Stimulated activated CD8-positive, alpha-beta memory T cell treated with anti-CD3 and anti-CD28 coated beads, Interleukin-12 subunit alpha, Interleukin-12 subunit beta, amount 100 ng/mL, for 4 hours (primary cell): ENCODE measurements around the gene SHOC2.
"Not testable (repeated sequence)": the region's sequence is repeated elsewhere in the genome, so short reads cannot be mapped to it uniquely, and the experiment has no call there.

Source experiments
- DNase-seq: peaks from one replicate; pipeline ENCODE4 v3.0.0-alpha.2; 2020; ENCODE audit warnings: low read depth

Gene SHOC2

DNA sequence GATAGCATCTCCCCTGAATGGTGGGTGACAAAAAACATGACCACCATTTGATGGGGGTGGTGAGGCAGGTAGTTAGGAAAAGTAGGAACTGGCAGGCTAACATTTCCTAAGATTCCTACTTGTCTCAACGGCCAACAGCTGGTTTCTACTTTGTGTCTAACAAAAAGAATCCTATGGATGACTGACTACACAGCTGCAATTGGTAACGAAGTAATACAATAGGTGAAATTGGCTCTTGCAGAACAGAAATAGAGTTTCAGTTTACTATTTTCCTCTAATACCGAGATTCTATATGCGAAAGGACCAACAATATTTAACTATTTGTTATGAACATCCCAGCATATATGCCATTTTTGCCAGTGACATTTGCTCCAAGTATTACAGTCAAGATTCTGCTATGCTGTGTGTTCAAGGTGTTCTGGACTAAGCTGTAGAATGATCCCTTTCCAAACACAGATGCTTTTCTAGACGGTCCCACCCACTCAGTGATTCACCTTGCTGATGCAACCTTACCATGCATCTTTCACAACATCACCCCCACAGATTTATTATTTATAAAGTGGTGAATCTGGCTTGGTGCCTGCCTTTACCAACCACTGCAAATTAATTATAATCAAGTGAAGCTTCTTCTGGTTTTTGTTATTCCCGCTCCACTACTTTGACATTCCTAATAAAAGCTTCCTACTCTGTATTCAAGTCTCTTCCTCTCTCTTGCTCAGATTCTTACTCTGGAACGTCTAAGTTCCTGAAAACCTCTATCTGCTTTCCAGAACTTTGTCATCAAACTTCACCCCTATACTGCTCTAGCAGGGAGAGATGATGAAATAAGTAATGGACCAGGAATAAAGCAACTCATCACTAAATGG lies 17.2 kb upstream of the SHOC2 start:
- no peak for DNase-seq

DNA sequence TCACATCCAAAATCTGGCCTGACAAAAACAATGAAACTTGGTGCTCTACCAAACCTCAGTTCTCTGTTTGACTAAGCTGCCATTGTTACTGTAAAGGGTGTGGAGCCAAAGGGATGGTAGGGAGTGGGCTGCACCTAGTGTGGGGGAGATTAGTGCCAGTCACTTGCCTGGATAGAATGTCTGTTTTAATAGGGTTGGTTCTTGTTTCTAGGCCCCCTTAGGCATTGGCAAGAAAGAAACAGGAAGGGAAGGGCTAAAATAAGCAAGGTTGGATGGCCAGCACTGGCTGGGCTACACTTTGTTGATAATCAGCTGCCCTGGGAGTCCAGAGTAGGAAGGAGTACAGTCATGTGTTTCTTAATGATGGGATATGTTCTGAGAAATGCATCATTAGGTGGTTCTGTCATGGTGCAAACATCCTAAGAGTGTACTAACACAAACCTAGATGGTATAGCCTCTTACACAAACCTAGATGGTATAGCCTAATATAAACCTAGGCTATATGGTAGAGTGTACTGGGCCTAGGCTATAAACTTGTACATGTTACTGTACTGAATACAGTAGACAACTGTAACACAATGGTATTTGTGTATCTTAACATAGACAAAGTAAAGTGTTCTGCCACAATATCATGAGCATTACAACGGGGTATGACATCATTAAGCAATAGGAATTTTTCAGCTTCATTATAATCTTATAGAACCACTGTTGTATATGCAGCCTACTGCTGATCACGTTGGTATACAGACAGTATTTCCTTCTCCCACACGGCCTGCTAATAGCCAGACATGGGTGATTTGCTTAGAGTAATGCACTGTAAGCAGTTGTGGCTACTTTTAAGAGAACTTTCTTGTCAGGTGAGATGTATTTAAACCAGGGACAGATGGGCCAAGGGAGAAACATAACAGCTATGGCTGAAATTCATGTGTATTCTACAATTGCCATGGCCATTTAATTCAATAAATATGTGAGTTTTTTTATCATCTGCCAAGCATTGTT lies 15.8 kb upstream of the SHOC2 start:
- DNase-seq, result no peak

DNA sequence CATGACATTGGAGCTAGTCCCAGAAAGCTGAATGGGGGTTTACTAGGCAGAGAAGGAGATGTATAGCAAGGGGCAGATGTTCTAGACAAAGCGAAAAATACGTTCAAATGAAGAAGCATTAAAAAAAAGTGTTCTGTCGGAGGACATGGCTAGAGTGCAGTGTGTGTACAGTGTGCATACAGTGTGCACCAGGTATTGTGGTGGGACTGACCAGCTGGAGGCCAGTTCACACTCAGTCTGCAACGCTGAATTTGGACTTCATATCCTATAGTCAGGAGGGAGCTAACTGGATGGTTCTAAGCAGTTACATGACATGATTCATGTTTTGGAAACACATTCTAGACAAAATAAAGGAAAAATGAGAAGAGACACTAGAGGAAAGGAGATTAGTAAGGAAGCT lies 9.3 kb upstream of the SHOC2 start:
- DNase-seq, result no peak

DNA sequence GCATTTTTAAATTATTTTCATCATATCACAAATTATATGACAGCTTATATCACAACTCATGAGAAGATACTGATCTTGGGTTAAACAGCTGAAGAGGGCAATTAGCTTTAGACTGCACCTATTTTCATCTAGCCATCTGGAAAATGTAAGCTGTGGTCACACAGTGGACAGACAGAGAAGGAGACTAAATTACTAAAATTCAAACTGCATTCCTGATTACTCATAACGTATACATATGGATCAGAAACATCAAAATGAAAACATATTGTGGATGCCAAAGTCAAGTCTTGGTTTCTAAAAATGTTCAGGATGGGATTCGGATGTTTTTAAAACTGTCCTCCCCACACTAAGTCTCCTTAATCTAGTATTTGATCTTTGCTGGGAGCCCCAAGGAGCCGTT lies 7.0 kb upstream of the SHOC2 start:
- no peak for DNase-seq

DNA sequence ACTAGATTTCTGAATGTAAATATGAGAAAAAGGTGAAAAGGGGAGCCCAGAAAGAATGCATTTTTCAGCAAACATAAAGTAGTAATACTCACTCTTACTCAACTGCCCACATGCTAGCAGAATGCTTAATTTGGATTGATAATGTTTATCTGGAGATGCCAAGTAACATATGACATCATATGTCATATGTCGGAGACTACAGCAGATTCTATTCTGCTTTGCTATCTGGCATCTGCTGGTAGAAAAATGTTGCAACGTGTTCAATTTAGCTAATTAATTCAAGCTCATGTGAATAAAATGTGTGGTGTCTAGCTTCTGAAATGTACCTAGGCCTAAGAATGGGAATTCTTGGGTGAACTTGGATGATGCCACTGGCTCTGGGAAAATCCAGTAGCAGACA lies 5.0 kb upstream of the SHOC2 start:
- DNase-seq, result no peak

DNA sequence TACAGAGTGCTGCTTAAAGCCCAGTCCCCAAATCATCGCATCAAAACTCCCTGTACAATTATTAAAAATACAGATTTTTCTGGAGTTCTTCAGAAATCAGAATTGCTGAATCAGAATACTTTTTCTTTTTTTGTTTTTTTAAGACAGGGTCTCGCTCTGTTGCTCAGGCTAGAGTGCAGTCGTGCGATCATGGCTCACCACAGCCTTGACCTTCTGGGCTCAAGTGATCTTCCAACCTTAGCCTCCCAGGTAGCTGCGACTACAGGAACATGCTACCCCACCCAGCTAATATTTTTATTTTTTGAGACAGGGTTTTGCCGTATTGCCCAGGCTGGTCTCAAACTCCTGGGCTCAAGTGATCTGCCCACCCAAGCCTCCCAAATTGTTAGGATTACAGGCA lies 4.4 kb upstream of the SHOC2 start:
- DNase-seq, result no peak

DNA sequence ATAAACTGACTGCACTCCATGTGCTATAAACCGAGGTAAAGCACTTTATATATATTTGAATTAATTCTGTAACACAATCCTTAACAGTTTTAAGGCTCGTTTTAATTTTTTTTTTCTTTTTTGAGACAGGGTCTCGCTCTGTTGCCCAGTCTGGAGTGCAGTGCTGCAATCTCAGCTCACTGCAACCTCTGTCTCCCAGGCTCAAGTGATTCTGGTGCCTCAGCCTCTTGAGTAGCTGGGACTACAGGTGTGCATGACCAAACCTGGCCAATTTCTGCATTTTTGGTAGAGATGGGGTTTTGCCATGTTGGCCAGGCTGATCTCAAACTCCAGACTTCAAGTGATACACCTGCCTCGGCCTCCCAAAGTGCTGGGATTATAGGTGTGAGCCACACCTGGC lies 3.8 kb upstream of the SHOC2 start:
- DNase-seq, result not testable (repeated sequence)

DNA sequence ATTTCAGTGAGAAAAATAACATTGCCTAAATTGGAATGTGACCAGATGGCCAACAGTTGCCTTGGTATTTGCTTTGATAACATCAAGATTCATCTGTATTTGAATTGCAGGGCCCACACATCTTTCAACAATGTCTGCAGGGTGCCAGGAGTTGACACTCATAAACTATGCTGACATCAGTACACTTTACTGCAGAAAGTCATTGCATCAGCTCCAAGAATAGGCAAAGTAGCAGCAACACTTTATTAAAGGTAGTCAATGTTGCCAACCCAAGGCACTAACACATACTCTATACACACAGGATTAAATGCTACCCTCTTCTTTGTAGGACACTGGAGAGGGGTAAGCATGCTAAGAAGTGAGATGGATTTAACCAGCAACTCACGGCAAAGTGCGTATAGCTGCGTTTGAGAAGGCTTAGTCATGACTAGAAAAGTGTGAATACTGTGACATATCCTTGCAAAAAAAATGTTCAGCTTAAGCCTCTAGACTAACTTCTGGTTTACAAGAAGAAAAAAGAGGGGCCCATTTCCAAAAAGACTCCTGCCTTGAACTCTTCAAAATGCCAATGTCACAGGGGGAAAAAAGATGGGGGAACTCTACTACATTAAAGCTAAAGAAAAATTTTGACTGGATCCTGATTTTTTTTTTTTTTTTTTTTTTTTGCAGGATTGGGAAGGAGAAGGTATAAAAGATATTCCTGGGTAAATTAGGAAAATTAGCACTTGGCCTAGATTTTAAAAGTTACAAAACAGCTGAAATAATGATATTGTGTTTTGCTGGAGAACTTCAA lies 2.7 kb upstream of the SHOC2 start:
- no peak for DNase-seq

DNA sequence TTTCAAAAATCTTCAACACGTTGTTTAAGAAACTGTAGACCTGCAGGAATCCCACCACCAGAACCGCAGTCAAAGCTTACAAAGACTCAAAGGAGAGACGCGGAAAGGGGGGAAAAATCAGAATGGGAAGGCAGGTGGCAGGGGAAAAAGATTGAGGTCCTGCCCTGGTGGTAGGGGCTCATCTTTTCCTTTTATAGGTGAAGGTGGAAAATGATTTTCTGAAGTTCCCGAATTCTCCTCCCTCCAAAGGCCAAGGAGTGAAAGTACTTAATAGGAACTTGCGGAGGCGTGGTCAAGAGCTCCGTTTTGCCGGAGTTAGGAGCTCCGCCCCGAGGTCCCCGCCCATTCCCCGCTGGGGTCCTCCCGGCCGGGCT lies 1.1 kb upstream of the SHOC2 start:
- DNase-seq, result peak; percentile 74

DNA sequence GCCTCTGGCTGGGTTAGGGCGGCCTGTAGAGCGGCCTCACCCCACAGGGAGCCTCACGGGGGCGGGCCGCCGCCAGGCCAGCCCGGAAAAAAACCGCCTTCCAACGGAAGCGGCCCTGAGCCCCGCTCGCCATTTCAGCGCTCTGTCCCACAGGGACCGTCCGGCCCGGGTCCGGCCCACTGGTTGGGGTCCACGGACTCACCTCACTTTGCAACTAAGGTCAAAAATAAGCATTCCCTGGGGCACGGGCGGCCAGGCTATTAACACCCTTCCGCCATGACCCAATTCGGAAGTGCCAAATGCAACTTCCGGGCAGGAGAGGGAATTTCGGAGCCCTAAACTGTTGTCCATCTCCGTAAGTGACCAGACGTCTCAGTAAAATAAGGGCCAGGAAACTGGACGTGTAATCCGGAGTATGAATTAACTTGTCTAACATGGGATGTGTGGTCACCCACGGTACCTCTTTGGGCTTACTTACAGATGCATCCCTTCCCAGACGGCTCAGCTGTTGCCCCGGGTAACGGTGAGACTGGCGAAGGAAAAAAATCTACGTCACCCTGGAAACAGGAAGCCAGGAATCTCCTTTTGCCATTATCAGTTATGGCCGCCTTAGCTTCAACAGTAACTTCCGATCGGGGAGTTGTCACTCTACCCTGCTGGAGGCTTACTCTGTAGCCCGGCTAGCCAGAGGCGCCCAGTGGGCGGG lies 608 bp upstream of the SHOC2 start, which contains the start of gene BBIP1:
BBIP1 (minus strand) TSS at position 538 of the 706 bp plus-strand sequence. CDS start 1,023 bp downstream, outside the sequence.
- DNase-seq, result peak; percentile 95

DNA sequence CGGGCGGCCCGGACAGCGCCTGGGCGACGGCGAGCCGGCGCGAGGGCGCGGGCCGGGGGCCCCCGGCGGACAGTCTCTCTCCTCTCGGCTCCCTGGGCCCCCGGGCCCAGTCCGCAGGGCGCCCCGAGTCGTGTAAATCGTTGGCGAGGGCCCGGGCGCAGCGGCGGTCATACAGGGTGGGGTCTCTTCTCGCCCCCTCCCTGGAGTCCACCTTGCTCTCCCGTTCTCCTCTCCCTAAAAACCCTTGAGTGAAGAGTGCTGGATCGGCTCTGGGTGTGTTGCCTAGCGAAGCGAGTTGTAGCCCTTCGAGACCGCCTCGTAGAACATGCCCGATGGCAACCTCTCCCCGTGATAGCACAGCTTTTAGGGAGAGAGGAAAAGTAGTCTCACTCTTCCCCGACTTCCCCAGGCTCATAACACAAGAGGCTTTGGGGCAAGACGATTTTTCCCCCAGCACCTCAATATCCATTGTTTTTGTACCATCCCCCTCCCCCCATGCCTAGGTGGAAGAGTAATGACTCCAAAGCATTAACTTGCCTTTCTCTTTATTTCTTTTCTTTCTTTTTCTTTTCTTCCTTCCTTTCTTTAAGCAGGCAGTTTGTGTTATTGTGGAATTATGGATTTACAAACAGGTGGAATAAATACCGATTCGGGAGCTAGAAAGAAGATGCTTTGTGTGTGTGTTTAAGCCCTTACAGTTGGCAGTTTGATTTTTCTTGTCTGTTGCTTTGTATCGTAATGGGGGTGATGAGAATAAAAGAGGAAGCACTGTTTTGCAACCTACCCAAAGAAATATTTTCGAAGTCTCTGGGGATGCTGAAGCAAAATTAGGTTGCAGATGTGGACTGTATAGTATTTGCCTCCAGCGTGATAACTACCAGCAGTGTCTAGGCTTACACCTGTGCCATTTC lies 822 bp downstream of the SHOC2 start:
- DNase-seq, result peak; percentile 10

DNA sequence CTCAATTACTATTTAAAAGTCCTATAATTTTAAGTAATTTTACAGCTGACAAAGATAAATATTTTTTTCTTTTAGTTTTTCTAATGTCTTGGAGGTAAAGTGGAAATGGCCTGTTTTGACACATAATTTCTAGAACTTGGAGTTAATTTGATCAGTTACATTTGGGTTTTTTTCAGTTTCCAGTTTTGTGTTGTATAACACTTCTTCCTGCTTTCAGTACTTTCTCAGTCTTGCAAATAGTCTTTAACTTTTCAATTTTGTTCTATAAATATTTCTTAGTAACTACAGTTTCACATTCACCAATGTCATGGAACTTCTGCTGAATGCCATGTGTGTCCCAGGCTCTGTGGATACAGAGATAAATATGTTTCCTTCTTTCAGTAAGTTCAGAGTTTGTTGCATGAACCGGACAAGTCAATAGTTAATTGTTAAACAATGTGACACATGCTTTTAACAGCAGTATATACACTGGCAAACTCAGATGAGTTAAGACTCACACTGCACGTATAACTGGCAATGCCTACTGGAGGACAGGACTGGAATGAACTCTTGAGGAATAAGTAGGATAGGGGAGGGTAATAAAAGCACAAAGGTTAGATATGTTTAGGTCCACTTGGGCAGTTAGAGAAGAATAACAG lies 4.6 kb downstream of the SHOC2 start:
- no peak for DNase-seq

DNA sequence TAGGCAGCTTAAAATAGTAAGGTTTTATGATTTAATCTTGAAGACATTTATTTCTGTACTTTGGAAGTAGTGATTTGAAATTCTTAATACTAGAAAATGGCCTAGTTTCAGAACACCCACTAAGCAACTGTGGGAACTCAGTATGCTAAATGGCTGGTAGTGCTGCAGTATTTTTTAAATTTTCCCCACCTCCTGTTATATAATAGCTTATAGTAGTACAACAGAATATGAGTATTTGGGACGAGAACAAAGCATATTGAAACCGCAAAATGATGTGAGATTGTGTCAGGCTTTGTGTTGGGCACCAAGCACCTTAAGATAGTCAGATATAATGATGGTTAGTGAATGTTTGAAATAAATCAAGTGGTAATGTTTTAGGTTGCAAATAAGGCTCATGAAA lies 8.1 kb downstream of the SHOC2 start:
- DNase-seq, result no peak

DNA sequence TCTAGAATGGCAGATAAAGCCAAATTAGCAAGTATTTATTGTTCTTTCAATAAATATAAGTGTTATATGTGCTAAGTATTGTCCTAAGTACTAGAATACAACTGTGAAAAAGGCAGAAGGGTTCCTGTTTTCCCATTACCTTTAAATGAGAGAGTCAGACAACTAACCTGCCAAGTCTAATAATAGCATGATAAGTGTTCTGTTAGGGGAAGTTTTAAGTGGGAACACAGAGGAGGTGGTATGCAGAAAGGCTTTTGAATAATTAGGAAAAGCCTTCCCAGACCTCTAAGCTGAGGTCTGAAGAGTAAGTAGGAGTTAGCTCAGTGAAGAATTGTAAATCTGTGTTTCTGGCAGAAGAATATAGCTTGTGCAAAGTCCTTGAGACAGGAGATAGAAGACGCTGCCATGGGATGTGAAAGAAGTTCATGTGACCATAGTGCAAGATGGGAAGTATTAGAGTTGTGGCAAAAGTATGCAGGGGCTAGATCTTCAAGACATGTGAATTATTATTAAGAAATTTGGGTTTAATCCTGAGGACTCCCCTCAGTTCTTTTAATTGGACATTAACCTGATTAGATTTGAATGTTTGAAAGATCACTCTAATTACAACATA lies 12.5 kb downstream of the SHOC2 start:
- DNase-seq, result no peak

DNA sequence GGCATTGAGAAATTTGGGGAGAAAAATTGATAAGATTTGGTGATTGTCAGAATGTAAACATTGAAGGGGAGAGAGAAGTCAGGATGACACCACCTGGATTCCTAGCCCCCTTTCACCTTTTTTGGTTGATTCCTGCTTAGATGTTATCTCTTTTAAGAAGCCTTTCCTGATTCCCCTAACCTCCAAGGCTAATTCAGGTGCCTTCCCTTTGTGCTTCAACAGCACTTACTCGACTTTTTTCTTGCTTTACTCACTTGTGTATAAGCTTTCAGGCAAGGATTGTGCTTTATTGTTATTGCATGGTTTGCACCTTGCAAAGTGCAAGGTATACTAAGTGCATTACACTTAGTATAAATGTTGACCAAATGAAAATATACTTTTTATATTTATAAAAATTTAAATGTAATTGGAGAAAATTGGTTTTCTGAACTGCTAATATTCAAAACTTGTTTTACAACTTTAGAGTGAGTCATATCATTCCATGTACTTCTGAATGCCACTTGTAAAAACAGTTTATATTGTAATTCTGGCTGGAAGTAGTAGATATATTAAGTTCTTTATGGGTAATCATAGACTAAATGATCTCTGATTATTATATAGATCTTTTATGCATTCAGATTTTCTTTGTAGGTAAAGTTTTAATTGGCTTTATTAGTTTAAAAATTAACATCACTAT lies 13.2 kb downstream of the SHOC2 start:
- DNase-seq, result no peak

DNA sequence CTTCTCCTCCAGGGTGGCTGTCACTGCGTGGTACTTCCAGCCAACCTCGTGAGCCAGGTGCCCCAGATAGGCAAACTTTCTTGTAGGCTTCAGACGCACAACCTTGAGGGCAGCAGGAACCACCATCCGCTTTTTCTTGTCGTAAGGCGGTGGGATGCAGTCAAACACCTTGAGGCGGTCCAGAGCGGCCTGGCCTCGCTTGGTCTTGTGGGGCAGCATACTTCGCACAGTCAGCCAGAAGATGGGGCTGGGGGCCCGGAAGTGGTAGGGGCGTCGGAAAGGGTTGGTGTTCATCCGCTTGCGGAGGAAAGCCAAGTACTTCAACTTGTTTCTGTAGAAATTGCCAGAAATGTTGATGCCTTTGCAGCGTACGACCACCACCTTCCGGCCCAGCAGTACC lies 17.4 kb downstream of the SHOC2 start:
- no peak for DNase-seq

DNA sequence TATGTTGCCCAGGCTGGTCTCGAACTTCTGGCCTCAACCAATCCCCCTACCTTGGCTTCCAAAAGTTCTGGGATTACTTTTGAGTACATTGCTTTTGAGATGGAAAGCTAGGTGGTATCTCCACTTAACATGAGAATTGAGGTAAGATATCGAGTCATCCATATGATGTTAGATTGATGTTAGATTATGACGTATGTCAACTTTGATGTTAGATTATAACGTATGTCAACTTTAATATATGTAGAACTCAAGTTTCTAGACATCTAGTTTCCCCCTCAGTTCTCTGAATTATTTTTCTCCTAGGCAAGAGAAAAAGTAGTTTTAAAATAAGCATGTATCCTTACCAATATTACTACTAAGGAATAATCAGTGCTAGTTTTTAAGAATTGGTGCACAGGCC lies 20.0 kb downstream of the SHOC2 start:
- DNase-seq, result no peak

DNA sequence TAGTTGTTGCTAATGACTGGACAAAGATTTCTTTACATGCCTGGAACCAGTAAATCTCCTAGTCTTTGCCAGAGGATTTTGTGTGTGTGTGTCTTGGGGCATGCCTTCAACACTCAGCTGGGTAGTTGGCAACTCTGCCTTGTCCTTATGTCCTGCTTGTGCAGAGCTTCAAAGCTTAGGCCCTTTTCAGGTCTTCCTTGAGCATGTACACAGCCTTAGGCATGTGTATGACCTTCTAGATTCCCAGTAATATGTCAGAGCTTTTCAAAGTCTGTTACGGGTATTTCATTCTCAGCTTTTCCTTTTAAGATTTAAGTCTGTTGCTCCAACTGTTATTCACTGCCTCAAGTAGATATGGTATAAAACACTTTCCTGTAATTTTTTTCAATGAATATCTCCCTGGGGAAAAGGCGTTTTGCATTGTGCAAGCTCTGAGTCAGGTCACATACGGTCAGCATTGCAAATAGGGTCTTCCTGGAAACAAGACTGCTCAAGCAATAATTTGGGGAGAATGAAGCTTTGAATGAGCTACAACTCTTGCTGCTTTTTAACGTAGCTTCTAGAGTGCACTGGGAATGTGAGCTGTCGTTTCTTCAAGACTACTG lies 25.5 kb downstream of the SHOC2 start:
- no peak for DNase-seq
